Heart left ventricle (tissue), 13 donors: Measurements from ENCODE around the gene LTV1.

ENCODE experiments used
- POLR2A ChIP-seq, 2 donors: fragments of 450-650 bp; IDR thresholded peaks; one replicate each; pipeline ENCODE4 v1.6.1; 2017; ENCODE audit warnings: antibody characterized with exemption in 2 of 2, mild to moderate bottlenecking in 2 of 2, moderate library complexity in 2 of 2
- TF ChIP-seq, protein P1 (sequence below), 12 donors: fragments of 200-600 bp; sonication (generic) in 4 of 12; IDR thresholded peaks; one replicate each; pipeline versions ENCODE4 v1.5.0 to v1.8.0; 2018 to 2022; ENCODE audit warnings: antibody characterized with exemption in 12 of 12, mild to moderate bottlenecking in 5 of 12
- donor health status: ischemic (EF 13 %, LVEDD 7.1; RV severe dilation, severe dysfunction).
- donor health status: DM: no; HTN: yes; CAD: no.
- donor health status: DM: no; HTN: no; CAD: no.
- donor health status: ischemic (EF 25% LVEDD 6.9; RV normal size, moderate dysfunction).
- donor health status: ischemic (EF 25% LVEDD 5.7; RV mildly dilated, moderate dysfunction).
- donor health status: ischemic (EF 35%, LVEDD 5.7; RV mildly dilated, moderate dysfunction).
- donor health status: nonischemic (EF 11% LVEDD 7.7; RV severe dilation, severe dysfunction).
- donor health status: DM: yes; HTN: yes; CAD: no.
- donor health status: PGD.
- donor health status: ischemic (EF 29% LVEDD 5.4; RV normal size, mild dysfunction).
- donor health status: nonischemic (EF 23%, LVEDD 6.1; RV moderate dilation, normal function).

DNA sequence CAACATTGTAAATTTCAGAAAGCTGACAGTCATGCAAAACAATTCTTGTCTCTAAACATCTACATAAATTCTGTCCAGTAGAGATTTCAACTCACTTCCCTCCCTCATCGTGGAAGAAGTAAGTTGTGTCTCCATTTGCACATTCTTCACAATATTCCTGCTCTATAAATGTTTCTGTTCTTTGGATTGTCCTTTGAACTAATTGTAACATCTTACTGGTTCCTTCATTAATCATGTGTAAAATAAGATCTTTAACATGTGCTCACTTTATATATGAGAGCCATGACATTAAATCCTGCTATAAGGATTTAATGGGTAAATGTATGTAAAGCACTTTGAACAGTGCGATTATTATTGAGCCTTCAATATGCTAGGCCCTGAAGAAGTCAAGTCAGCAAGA lies 7.0 kb upstream of the LTV1 start:
- TF ChIP-seq, protein P1, sequence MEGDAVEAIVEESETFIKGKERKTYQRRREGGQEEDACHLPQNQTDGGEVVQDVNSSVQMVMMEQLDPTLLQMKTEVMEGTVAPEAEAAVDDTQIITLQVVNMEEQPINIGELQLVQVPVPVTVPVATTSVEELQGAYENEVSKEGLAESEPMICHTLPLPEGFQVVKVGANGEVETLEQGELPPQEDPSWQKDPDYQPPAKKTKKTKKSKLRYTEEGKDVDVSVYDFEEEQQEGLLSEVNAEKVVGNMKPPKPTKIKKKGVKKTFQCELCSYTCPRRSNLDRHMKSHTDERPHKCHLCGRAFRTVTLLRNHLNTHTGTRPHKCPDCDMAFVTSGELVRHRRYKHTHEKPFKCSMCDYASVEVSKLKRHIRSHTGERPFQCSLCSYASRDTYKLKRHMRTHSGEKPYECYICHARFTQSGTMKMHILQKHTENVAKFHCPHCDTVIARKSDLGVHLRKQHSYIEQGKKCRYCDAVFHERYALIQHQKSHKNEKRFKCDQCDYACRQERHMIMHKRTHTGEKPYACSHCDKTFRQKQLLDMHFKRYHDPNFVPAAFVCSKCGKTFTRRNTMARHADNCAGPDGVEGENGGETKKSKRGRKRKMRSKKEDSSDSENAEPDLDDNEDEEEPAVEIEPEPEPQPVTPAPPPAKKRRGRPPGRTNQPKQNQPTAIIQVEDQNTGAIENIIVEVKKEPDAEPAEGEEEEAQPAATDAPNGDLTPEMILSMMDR (IDR thresholded peaks at IDR 0.05) = no peak
- no peak for TF ChIP-seq POLR2A (IDR thresholded peaks at IDR 0.05)
